NCI-H187 (cell line): ENCODE measurements around the gene BLTP3A.
"Not testable (repeated sequence)": the region's sequence is repeated elsewhere in the genome, so short reads cannot be mapped to it uniquely, and the experiment has no call there.

Source experiments
- DNase-seq, 2 experiments: peaks; one replicate each; lab custom pipeline; 2025; lab: John Stamatoyannopoulos, UW

BLTP3A gene

GRCh38 chr6:34792605-34793500 lies 970 bp downstream of the BLTP3A start:
- no peak for DNase-seq

DNA sequence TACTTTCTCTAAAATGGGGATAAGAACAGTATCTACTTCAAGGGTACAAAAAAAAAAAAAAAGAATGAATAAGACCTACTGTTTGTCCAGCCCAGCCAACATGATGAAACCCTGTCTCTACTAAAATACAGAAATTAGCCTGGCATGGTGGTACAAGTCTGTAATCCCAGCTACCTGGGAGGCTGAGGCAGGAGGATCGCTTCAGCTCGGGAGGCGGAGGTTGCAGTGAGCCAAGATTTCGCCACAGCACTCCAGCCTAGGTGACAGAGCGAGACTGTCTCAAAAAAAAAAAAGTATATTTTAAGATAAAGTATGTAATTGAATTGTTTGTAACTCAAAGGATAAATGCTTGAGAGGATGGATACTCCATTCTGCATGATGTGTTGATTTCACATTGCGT lies 2.0 kb downstream of the BLTP3A start:
- no peak for DNase-seq

GRCh38 chr6:34795836-34796425 lies 4.0 kb downstream of the BLTP3A start:
- DNase-seq = no peak

GRCh38 chr6:34798057-34798456 lies 6.2 kb downstream of the BLTP3A start:
- DNase-seq = no peak

DNA sequence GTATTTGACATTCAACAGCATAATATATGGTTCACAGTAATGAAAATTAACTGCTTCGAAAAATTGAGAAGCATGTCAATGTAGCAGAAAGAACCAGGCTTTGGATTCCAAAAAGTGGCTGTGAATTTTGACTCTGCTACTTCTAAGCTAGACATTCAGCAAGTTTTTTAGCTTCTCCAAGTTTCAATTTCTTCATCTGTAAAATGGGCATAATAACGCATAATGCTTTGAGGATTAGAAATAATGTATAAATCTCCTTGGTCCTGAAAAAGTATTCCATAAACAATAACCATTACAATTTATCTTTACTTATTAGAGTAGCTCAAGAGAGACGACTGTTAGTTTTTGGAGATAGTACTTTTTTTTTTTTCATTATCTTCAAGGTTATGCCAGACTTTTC lies 7.7 kb downstream of the BLTP3A start:
- DNase-seq = no peak

DNA sequence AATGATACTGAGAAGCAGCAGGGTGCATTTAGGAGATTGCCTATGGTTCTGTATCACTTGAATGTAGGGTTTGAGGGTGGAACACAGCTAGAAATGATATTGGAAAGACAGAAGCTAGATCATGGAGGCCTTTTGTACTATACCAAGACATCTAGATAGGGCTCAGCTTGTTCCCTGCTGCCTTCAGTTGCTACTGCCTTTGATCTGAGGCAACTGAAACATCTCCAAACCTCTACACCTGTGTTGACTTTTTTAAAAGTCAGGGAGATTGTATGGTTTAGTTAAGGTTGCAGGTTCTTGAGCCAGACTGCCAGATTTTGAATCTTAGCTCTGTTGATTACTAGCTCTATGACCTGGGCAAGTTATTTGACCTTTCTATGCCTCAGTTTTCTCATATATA lies 12.7 kb downstream of the BLTP3A start:
- no peak for DNase-seq

GRCh38 chr6:34805074-34805473 lies 13.2 kb downstream of the BLTP3A start:
- DNase-seq = not testable (repeated sequence)

DNA sequence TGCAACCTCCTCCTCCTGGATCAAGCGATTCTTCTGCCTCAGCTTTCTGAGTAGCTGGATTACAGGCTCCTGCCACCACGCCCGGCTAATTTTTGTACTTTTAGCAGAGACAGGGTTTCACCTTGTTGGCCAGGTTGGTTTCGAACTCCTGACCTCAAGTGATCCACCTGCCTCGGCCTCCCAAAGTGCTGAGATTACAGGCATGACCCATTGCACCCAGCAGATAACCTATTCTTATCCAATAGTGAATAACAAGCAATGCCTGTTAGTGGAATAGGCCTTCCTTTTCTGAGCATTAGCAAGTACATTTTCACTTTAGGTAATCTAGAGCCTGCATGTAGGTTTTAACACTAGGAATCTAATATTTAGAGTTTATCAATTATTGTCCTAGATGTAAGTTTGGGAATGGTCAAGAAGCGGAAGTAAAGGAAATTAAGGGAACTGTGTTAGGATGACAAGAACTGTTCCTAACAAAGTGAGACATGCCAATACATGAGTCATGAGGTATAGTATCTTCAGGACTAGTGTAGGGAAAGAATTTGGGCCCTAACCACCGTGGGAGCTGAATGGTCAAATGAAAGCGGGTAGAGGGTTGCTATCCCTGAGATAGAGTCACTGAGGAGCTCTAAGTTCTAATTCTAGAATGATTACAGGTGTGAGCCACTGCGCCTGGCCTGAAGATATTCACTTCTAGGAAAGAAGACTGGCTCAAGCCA lies 15.0 kb downstream of the BLTP3A start:
- no peak for DNase-seq

DNA sequence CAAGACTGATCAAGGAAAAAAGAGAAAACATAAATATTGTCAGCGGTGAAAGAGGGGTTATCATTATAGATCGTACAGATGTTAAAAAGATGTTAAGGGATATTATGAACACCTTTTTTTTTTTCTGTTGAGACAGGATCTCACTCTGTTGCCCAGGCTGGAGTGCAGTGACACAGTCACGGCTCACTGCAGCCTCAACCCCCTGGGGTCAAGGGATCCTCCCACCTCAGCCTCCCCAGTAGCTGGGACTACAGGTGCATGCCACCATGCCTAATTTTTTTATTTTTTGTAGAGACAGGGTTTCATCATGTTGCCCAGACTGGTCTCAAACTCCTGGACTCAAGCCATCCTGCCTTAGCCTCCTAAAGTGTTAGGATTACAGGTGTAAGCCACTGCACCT lies 16.6 kb downstream of the BLTP3A start:
- not testable (repeated sequence) for DNase-seq

- DNase-seq = not testable (repeated sequence)
Observed at GRCh38 chr6:34809419-34809818, 17.5 kb downstream of the BLTP3A start.

DNA sequence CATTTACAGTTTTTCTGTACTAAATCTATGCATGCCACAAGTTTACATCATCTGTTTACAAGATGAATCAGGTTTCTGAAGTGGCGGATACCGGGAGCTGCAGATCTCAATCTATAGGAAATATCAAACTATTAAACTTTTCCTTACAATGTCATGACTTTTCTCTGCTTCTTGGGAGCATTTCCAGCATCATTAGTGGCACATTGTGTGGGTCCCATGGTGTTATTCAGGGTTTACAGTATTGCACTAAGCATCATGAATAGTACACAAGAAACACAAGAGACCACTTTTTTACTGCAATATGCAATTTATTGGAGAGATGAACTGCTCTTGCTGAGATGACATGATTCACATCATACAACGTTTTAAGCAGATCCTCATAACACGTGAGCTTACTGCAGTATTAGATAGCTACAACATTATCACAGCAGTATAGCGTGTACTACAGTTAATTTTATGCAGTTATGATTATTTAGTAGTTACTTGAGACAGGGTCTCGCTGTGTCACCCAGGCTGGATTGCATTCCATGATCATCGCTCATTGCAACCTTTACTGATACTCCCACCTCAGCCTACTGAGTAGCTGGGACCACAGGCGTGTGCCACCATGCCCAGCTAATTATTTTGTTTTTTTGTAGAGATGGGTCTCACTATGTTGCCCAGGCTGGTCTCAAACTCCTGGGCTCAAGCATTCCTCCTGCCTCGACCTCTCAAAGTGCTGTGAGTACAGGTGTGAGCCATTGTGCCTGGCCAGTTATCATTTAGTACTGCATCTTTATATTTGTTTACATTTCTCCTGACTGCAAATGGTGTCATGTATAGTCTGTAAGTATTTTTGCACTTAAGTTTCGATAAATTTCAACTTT lies 18.4 kb downstream of the BLTP3A start:
- DNase-seq = no peak

GRCh38 chr6:34810936-34811632 lies 19.2 kb downstream of the BLTP3A start:
- DNase-seq = no peak

GRCh38 chr6:34813028-34813713 lies 21.3 kb downstream of the BLTP3A start:
- no peak for DNase-seq

DNA sequence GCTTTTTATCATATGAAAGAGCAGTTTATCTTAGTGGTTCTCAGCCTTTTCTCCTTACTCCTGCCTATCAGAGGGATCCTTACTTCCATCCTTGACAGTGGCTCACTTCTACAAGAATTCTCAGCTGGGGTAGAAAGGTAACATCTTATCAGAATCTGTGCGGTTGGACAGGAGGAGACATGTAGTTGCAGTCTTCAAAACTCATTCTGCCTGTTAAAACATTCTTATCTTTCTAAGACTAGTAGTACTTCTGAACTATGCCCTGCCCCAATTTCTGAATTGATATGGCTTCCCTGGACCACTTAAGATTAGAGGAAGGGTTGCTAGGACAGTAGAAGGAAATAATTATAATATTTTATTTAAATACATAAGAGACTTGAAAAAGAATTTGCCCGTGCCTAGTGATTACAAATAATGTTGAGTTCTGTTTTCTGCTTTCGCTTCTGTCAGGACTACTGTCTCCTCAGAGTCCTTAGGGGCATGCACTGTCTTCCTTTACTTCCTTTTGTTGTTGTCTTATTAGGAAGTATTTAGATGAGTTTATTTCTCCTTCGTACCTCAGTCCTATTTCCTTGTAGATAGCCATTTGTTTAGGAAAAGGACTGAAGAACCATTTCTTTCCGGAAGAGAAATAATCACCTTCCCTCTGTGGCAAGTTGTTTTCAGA lies 24.9 kb downstream of the BLTP3A start:
- DNase-seq = no peak

GRCh38 chr6:34817446-34817845 lies 25.6 kb downstream of the BLTP3A start:
- DNase-seq = no peak

GRCh38 chr6:34818872-34819570 lies 27.1 kb downstream of the BLTP3A start:
- not testable (repeated sequence) for DNase-seq

- no peak for DNase-seq
Observed at GRCh38 chr6:34819571-34820480, 27.9 kb downstream of the BLTP3A start.

GRCh38 chr6:34829137-34829536 lies 37.3 kb downstream of the BLTP3A start:
- no peak for DNase-seq
